GM23338 (cell line): ENCODE results near the gene LPP. TPM values are rescaled to one million over a fixed set of nuclear protein-coding genes. Genes with fewer than 3 reads are reported as not detected.

Experiments
- ATAC-seq: fragments of 200-7000 bp; cut with Tn5 transposase; 3 replicates; pipeline ENCODE4 v1.9.1; 2020
- DNase-seq: peaks from one replicate; pipeline ENCODE4 v3.0.0-alpha.2; 2015; ENCODE audit warnings: low spot score
- H2AFZ ChIP-seq: fragments of 200-600 bp; sonication (generic); 2 replicates; pipeline ENCODE4 v1.8.0; 2016; ENCODE audit warnings: antibody characterized with exemption, mild to moderate bottlenecking, moderate library complexity
- H3F3A ChIP-seq: fragments of 200-600 bp; sonication (generic); replicated peaks from 2 replicates; pipeline ENCODE4 v1.8.0; 2017; ENCODE audit warnings: antibody characterized with exemption, mixed run types, low read depth
- H3K27ac ChIP-seq: fragments of 200-600 bp; sonication (generic); 2 replicates; pipeline ENCODE4 v1.6.1; 2016; ENCODE audit warnings: low read depth
- H3K27me3 ChIP-seq: fragments of 200-600 bp; sonication (generic); 2 replicates; pipeline ENCODE4 v1.8.0; 2016; ENCODE audit warnings: mild to moderate bottlenecking, mixed run types, moderate library complexity; ENCODE audit not compliant: insufficient read depth
- H3K36me3 ChIP-seq: fragments of 200-600 bp; sonication (generic); 2 replicates; pipeline ENCODE4 v1.8.0; 2016; ENCODE audit warnings: mild to moderate bottlenecking; ENCODE audit not compliant: insufficient read depth
- H3K4me1 ChIP-seq: fragments of 200-600 bp; sonication (generic); 2 replicates; pipeline ENCODE4 v1.8.0; 2016; ENCODE audit warnings: mild to moderate bottlenecking, moderate library complexity; ENCODE audit not compliant: insufficient read depth
- H3K4me2 ChIP-seq: fragments of 200-600 bp; sonication (generic); 2 replicates; pipeline ENCODE4 v1.7.1; 2017; ENCODE audit warnings: mixed run types
- H3K4me3 ChIP-seq: fragments of 200-600 bp; sonication (generic); 2 replicates; pipeline ENCODE4 v1.6.1; 2016; ENCODE audit warnings: mixed run types
- H3K79me2 ChIP-seq: fragments of 200-600 bp; sonication (generic); replicated peaks from 2 replicates; pipeline ENCODE4 v1.8.0; 2017; ENCODE audit warnings: mild to moderate bottlenecking; ENCODE audit not compliant: insufficient read depth
- H3K9me2 ChIP-seq: fragments of 200-600 bp; sonication (generic); 2 replicates; pipeline ENCODE4 v1.8.0; 2017; ENCODE audit not compliant: insufficient read depth
- H4K20me1 ChIP-seq: fragments of 200-600 bp; sonication (generic); replicated peaks from 2 replicates; pipeline ENCODE4 v1.8.0; 2017; ENCODE audit warnings: mild to moderate bottlenecking; ENCODE audit not compliant: insufficient read depth
- H3K27ac Mint-ChIP-seq: 2 replicates; pipeline ENCODE4 v1.8.0; 2020; ENCODE audit warnings: inconsistent platforms, mild to moderate bottlenecking, moderate library complexity, mixed read lengths
- H3K27me3 Mint-ChIP-seq: 3 replicates; pipeline ENCODE4 v1.8.0; 2022; ENCODE audit warnings: low read depth, mild to moderate bottlenecking, moderate library complexity, mixed read lengths, inconsistent platforms; ENCODE audit not compliant: insufficient read depth, poor library complexity
- H3K36me3 Mint-ChIP-seq: 3 replicates; pipeline ENCODE4 v1.8.0; 2021; ENCODE audit warnings: low read depth, mild to moderate bottlenecking, inconsistent platforms, moderate library complexity, mixed read lengths
- H3K4me1 Mint-ChIP-seq: 3 replicates; pipeline ENCODE4 v1.8.0; 2020; ENCODE audit warnings: mild to moderate bottlenecking, inconsistent platforms, mixed read lengths
- H3K4me3 Mint-ChIP-seq: 3 replicates; pipeline ENCODE4 v1.8.0; 2021; ENCODE audit warnings: moderate library complexity, mild to moderate bottlenecking, inconsistent platforms, mixed read lengths
- H3K9me3 Mint-ChIP-seq: 3 replicates; pipeline ENCODE4 v1.8.0; 2020; ENCODE audit warnings: moderate library complexity, mild to moderate bottlenecking, inconsistent platforms, mixed read lengths
- CREB1 ChIP-seq: fragments of 250-450 bp; sonication (Bioruptor Pico); IDR thresholded peaks from 2 replicates; pipeline ENCODE4 v1.5.0; 2020; ENCODE audit warnings: low read depth, mild to moderate bottlenecking, moderate library complexity
- EZH2 ChIP-seq: fragments of 200-600 bp; sonication (generic); IDR thresholded peaks from one replicate; pipeline ENCODE4 v1.8.0; 2017; ENCODE audit warnings: antibody characterized with exemption, mild to moderate bottlenecking, low read depth; ENCODE audit not compliant: unreplicated experiment
- NANOG ChIP-seq: IDR thresholded peaks from 2 replicates; pipeline ENCODE4 v1.6.1; 2016; ENCODE audit warnings: antibody characterized with exemption, borderline replicate concordance
- POLR2AphosphoS5 ChIP-seq: IDR thresholded peaks from 2 replicates; pipeline ENCODE4 v1.6.1; 2016; ENCODE audit warnings: antibody characterized with exemption, low read depth
- STAT1 ChIP-seq: IDR thresholded peaks from one replicate; pipeline ENCODE4 v1.6.1; 2016; ENCODE audit warnings: antibody characterized with exemption; ENCODE audit not compliant: unreplicated experiment
- ZNF114 ChIP-seq: fragments of 250-450 bp; sonication (Bioruptor Pico); IDR thresholded peaks from 2 replicates; pipeline ENCODE4 v1.5.0; 2020; ENCODE audit warnings: mild to moderate bottlenecking, moderate library complexity
- ZNF331 ChIP-seq: fragments of 250-450 bp; sonication (Bioruptor Pico); IDR thresholded peaks from 2 replicates; pipeline ENCODE4 v1.5.0; 2020; ENCODE audit warnings: low read depth, mild to moderate bottlenecking, moderate library complexity
- polyA plus RNA-seq: library from polyadenylated mRNA; unstranded; fragments of >200 nt; fragmentation: Nextera tagmentation; extraction: Ambion mirVana; gene quantifications from 2 replicates; pipeline ENCODE4 v1.2.1, GENCODE V29; 2016
- total RNA-seq: library from RNA; depleted of rRNA; stranded (reverse); fragments of >200 nt; shearing (Covaris generic); gene quantifications from 2 replicates; pipeline ENCODE4 v1.2.3, GENCODE V29; 2014
- TF ChIP-seq, protein P1 (sequence below): IDR thresholded peaks from one replicate; pipeline ENCODE4 v1.6.1; 2018; ENCODE audit warnings: antibody characterized with exemption; ENCODE audit not compliant: unreplicated experiment
- TF ChIP-seq, protein P2 (sequence below), 2 experiments: fragments of 200-600 bp in 1 of 2; sonication (generic) in 1 of 2; conservative IDR thresholded peaks; 2 replicates each; pipeline versions ENCODE4 v1.5.1 to v1.6.1; 2016 to 2017; ENCODE audit warnings: antibody characterized with exemption in 2 of 2, low read depth in 2 of 2, mild to moderate bottlenecking in 2 of 2, moderate library complexity in 1 of 2
- TF ChIP-seq, protein P3 (sequence below): fragments of 250-450 bp; sonication (Bioruptor Pico); IDR thresholded peaks from 2 replicates; pipeline ENCODE4 v1.5.0; 2020; ENCODE audit warnings: mild to moderate bottlenecking, moderate library complexity
- TF ChIP-seq, protein P4 (sequence below): IDR thresholded peaks from 2 replicates; pipeline ENCODE4 v1.6.1; 2016; ENCODE audit warnings: antibody characterized with exemption

Gene LPP
- total and polyA plus RNA-seq, 2 experiments from 2014 or later = 23.0 to 35.2 TPM

DNA sequence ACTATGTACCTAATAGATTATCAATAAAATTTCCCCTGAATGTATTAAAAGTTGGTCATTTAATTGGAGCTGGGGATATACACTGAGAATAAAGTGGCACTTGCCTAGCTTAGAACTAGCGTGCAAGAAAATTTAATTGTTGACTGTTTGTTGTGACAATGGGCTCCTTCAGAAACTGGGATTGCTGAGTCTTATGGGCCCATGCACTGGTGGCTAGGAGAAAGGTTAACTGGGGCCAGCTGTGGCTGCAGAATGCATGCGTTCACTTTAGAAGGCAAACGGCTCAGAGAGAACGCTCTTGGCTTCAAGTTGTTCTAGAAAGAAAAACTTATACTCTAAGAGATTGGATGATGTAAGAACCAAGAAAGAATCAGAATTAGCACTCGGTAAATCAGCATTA, 18.7 kb upstream of the LPP start (continued):
- TF ChIP-seq, protein P1, sequence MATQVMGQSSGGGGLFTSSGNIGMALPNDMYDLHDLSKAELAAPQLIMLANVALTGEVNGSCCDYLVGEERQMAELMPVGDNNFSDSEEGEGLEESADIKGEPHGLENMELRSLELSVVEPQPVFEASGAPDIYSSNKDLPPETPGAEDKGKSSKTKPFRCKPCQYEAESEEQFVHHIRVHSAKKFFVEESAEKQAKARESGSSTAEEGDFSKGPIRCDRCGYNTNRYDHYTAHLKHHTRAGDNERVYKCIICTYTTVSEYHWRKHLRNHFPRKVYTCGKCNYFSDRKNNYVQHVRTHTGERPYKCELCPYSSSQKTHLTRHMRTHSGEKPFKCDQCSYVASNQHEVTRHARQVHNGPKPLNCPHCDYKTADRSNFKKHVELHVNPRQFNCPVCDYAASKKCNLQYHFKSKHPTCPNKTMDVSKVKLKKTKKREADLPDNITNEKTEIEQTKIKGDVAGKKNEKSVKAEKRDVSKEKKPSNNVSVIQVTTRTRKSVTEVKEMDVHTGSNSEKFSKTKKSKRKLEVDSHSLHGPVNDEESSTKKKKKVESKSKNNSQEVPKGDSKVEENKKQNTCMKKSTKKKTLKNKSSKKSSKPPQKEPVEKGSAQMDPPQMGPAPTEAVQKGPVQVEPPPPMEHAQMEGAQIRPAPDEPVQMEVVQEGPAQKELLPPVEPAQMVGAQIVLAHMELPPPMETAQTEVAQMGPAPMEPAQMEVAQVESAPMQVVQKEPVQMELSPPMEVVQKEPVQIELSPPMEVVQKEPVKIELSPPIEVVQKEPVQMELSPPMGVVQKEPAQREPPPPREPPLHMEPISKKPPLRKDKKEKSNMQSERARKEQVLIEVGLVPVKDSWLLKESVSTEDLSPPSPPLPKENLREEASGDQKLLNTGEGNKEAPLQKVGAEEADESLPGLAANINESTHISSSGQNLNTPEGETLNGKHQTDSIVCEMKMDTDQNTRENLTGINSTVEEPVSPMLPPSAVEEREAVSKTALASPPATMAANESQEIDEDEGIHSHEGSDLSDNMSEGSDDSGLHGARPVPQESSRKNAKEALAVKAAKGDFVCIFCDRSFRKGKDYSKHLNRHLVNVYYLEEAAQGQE = no peak

DNA sequence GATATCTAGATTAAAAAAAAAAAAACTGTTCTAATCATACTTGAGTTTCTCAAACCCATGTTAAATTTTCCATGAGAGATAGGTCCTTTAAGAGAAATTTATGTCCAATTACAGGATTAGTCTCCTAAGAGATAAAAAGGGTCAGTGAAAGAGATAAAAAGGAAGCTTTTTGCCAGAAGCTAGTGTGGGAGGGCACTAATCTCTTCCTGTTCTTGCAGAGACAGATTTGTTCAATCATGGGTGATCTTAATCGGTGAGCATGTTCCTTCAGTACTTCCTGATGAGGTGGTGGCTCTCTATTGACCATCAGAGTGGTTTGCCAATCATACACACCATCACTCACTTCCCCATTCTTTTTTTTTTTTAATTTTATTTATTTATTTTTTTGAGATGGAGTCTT, 16.9 kb upstream of the LPP start:
- H3K36me3 Mint-ChIP-seq = no peaks in the 10 kb centered on the region
- H3K27ac Mint-ChIP-seq = no peak overlapping the region
- no peak for DNase-seq
- H3K4me1 Mint-ChIP-seq = peaks cover 8% of the 10 kb centered on the region
- ATAC-seq = no peak
- H3F3A ChIP-seq = no peaks in the 10 kb centered on the region
- no peaks in the 10 kb centered on the region for H3K4me1 ChIP-seq
- no peak overlapping the region for H3K4me3 ChIP-seq
- H3K4me2 ChIP-seq = no peak overlapping the region
- H3K27me3 Mint-ChIP-seq = peaks cover 2% of the 10 kb centered on the region
- H4K20me1 ChIP-seq = no peaks in the 10 kb centered on the region
- H2AFZ ChIP-seq = no peak overlapping the region
- no peaks in the 10 kb centered on the region for H3K27me3 ChIP-seq
- no peaks in the 10 kb centered on the region for H3K9me2 ChIP-seq
- H3K36me3 ChIP-seq = no peaks in the 10 kb centered on the region
- no peaks in the 10 kb centered on the region for H3K79me2 ChIP-seq
- H3K4me3 Mint-ChIP-seq = no peak overlapping the region
- H3K27ac ChIP-seq = no peak overlapping the region
- H3K9me3 Mint-ChIP-seq = no peaks in the 10 kb centered on the region; the same call in 2 of the 3 replicates
- TF ChIP-seq, protein P2, sequence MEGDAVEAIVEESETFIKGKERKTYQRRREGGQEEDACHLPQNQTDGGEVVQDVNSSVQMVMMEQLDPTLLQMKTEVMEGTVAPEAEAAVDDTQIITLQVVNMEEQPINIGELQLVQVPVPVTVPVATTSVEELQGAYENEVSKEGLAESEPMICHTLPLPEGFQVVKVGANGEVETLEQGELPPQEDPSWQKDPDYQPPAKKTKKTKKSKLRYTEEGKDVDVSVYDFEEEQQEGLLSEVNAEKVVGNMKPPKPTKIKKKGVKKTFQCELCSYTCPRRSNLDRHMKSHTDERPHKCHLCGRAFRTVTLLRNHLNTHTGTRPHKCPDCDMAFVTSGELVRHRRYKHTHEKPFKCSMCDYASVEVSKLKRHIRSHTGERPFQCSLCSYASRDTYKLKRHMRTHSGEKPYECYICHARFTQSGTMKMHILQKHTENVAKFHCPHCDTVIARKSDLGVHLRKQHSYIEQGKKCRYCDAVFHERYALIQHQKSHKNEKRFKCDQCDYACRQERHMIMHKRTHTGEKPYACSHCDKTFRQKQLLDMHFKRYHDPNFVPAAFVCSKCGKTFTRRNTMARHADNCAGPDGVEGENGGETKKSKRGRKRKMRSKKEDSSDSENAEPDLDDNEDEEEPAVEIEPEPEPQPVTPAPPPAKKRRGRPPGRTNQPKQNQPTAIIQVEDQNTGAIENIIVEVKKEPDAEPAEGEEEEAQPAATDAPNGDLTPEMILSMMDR (conservative IDR thresholded peaks at IDR 0.05; ENCODE audit: low read depth in 2 of 2) = no peak
- TF ChIP-seq CREB1 (no peak), NANOG (no peak), EZH2 (no peak), POLR2AphosphoS5 (no peak), ZNF331 (CRISPR knock-in tag) (no peak), STAT1 (no peak), ZNF114 (CRISPR knock-in tag) (no peak)
- TF ChIP-seq, protein P3, sequence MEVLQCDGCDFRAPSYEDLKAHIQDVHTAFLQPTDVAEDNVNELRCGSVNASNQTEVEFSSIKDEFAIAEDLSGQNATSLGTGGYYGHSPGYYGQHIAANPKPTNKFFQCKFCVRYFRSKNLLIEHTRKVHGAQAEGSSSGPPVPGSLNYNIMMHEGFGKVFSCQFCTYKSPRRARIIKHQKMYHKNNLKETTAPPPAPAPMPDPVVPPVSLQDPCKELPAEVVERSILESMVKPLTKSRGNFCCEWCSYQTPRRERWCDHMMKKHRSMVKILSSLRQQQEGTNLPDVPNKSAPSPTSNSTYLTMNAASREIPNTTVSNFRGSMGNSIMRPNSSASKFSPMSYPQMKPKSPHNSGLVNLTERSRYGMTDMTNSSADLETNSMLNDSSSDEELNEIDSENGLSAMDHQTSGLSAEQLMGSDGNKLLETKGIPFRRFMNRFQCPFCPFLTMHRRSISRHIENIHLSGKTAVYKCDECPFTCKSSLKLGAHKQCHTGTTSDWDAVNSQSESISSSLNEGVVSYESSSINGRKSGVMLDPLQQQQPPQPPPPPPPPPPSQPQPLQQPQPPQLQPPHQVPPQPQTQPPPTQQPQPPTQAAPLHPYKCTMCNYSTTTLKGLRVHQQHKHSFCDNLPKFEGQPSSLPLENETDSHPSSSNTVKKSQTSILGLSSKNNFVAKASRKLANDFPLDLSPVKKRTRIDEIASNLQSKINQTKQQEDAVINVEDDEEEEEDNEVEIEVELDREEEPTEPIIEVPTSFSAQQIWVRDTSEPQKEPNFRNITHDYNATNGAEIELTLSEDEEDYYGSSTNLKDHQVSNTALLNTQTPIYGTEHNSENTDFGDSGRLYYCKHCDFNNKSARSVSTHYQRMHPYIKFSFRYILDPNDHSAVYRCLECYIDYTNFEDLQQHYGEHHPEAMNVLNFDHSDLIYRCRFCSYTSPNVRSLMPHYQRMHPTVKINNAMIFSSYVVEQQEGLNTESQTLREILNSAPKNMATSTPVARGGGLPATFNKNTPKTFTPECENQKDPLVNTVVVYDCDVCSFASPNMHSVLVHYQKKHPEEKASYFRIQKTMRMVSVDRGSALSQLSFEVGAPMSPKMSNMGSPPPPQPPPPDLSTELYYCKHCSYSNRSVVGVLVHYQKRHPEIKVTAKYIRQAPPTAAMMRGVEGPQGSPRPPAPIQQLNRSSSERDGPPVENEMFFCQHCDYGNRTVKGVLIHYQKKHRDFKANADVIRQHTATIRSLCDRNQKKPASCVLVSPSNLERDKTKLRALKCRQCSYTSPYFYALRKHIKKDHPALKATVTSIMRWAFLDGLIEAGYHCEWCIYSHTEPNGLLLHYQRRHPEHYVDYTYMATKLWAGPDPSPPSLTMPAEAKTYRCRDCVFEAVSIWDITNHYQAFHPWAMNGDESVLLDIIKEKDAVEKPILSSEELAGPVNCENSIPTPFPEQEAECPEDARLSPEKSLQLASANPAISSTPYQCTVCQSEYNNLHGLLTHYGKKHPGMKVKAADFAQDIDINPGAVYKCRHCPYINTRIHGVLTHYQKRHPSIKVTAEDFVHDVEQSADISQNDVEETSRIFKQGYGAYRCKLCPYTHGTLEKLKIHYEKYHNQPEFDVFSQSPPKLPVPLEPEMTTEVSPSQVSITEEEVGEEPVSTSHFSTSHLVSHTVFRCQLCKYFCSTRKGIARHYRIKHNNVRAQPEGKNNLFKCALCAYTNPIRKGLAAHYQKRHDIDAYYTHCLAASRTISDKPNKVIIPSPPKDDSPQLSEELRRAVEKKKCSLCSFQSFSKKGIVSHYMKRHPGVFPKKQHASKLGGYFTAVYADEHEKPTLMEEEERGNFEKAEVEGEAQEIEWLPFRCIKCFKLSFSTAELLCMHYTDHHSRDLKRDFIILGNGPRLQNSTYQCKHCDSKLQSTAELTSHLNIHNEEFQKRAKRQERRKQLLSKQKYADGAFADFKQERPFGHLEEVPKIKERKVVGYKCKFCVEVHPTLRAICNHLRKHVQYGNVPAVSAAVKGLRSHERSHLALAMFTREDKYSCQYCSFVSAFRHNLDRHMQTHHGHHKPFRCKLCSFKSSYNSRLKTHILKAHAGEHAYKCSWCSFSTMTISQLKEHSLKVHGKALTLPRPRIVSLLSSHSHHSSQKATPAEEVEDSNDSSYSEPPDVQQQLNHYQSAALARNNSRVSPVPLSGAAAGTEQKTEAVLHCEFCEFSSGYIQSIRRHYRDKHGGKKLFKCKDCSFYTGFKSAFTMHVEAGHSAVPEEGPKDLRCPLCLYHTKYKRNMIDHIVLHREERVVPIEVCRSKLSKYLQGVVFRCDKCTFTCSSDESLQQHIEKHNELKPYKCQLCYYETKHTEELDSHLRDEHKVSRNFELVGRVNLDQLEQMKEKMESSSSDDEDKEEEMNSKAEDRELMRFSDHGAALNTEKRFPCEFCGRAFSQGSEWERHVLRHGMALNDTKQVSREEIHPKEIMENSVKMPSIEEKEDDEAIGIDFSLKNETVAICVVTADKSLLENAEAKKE (CRISPR knock-in tag) = no peak
- TF ChIP-seq, protein P4, sequence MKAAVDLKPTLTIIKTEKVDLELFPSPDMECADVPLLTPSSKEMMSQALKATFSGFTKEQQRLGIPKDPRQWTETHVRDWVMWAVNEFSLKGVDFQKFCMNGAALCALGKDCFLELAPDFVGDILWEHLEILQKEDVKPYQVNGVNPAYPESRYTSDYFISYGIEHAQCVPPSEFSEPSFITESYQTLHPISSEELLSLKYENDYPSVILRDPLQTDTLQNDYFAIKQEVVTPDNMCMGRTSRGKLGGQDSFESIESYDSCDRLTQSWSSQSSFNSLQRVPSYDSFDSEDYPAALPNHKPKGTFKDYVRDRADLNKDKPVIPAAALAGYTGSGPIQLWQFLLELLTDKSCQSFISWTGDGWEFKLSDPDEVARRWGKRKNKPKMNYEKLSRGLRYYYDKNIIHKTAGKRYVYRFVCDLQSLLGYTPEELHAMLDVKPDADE = no peak
